Measurements from ENCODE around the gene PABPC1L2B.
"Not testable (repeated sequence)": the region's sequence is repeated elsewhere in the genome, so short reads cannot be mapped to it uniquely, and the experiment has no call there.

Gene PABPC1L2B

GRCh38 chrX:73002733-73003132 is at the start of gene PABPC1L2B:
Gene PABPC1L2B, plus strand, starts transcription at chrX:73002939. Its CDS starts 704 bp downstream, at chrX:73003643.
- DNase-seq (ENCODE audit: low read depth, low spot score): not testable (repeated sequence)

- DNase-seq (ENCODE audit: low read depth, low spot score): not testable (repeated sequence)
Observed at GRCh38 chrX:72959971-72960370, 42.8 kb upstream of the PABPC1L2B start.

- not testable (repeated sequence) for DNase-seq (ENCODE audit: low read depth, low spot score)
Observed at GRCh38 chrX:72971859-72972258, 30.9 kb upstream of the PABPC1L2B start.

- DNase-seq (ENCODE audit: low read depth, low spot score): not testable (repeated sequence)
Observed at GRCh38 chrX:72974885-72975284, 27.9 kb upstream of the PABPC1L2B start.

DNA sequence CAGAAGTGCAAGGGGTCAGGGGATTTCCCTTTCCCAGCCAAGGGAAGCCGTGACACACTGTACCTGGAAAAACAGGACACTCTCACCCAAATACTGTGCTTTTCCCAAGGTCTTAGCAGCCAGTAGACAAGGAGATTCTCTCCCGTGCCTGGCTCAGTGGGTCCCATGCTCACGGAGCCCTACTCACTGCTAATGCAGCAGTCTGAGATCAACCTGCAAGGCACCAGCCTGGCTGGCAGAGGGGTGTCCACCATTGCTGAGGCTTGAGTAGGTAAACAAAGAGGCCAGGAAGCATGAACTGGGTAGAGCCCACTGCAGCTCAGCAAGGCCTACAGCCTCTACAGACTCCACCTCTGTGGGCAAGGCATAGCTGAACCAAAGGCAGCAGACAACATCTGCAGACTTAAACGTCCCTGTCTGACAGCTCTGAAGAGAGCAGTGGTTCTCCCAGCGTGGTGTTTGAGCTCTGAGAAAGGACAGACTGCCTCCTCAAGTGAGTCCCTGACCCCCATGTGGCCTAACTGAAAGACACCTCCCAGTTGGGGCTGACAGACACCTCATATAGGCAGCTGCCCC is 21.8 kb upstream of the PABPC1L2B start:
- DNase-seq (ENCODE audit: low read depth, low spot score): not testable (repeated sequence)

GRCh38 chrX:73004032-73004431 is 1.3 kb downstream of the PABPC1L2B start:
- DNase-seq (ENCODE audit: low read depth, low spot score): not testable (repeated sequence)

DNA sequence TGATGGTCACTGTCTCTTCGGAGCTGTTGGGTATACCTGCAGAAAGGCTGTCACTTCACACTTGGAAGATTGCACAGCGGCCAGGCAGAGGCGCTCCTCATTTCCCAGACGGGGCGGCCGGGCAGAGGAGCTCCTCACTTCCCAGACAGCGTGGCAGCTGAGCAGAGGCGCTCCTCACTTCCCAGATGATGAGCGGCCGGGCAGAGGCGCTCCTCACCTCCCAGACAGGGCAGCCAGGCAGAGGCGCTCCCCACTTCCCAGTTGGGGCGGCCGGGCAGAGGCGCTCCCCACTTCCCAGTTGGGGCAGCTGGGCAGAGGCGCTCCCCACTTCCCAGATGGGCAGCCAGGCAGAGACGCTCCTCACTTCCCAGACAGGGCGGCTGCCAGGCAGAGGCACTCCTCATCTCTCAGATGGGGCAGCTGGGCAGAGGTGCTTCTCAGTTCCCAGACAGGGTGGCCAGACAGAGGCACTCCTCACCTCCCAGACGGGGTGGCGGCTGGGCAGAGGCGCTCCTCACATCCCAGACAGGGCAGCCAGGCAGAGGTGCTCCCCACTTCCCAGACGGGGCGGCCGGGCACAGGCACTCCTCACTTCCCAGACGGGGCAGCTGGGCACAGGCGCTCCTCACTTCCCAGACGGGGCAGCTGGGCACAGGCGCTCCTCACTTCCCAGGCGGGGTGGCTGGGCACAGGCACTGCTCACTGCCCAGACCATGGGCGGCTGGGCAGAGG is 18.8 kb downstream of the PABPC1L2B start:
- no peak for DNase-seq (ENCODE audit: low read depth, low spot score)

- not testable (repeated sequence) for DNase-seq (ENCODE audit: low read depth, low spot score)
Observed at GRCh38 chrX:73022093-73022445, 19.3 kb downstream of the PABPC1L2B start.

DNA sequence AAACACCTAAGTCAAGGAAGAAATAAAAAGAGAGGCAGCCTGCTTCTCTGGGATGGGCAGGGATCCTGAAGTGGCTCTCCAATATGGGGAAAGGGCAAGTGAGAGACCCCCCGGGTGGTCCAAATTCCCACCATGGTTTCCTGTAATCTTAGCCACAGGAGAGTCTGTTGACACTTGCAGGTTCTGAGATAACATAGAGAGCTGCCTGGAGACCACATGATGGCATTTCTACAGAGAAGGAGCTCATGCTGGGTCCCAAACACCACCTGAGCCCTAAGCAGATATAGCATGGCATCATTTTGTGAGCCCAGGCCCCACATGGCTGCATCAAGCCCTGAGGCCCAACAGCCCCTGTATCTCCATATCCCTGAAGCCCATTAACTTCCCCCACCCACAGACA is 26.1 kb downstream of the PABPC1L2B start:
- no peak for DNase-seq (ENCODE audit: low read depth, low spot score)
